H9 (cell line): ENCODE results near the gene TRMU. TPM values are rescaled to one million over a fixed set of nuclear protein-coding genes. Genes with fewer than 3 reads are reported as not detected.

Source experiments
- DNase-seq: peaks from one replicate; pipeline ENCODE4 v3.0.0-alpha.2; 2017
- H2AFZ ChIP-seq: one replicate; pipeline ENCODE4 v1.6.1; 2013; ENCODE audit warnings: mild to moderate bottlenecking, low read length, control low read depth, moderate library complexity
- H2AK5ac ChIP-seq: 2 replicates; pipeline ENCODE4 v1.6.1; 2013; ENCODE audit warnings: low read length, control low read depth, mixed read lengths; ENCODE audit not compliant: insufficient read length
- H2BK120ac ChIP-seq: one replicate; pipeline ENCODE4 v1.6.1; 2013; ENCODE audit warnings: low read depth, mild to moderate bottlenecking, low read length, control low read depth, inconsistent platforms; ENCODE audit not compliant: poor library complexity, severe bottlenecking
- H2BK12ac ChIP-seq: 2 replicates; pipeline ENCODE4 v1.6.1; 2013; ENCODE audit warnings: low read length, control low read depth, mixed read lengths, low read depth; ENCODE audit not compliant: insufficient read length
- H2BK15ac ChIP-seq: 2 replicates; pipeline ENCODE4 v1.6.1; 2013; ENCODE audit warnings: low read depth, low read length, control low read depth
- H2BK20ac ChIP-seq: one replicate; pipeline ENCODE4 v1.6.1; 2013; ENCODE audit warnings: low read depth, mild to moderate bottlenecking, low read length, control low read depth, inconsistent platforms; ENCODE audit not compliant: poor library complexity, severe bottlenecking
- H2BK5ac ChIP-seq: 2 replicates; pipeline ENCODE4 v1.6.1; 2013; ENCODE audit warnings: low read length, control low read depth, mixed read lengths; ENCODE audit not compliant: insufficient read length
- H3K14ac ChIP-seq: 2 replicates; pipeline ENCODE4 v1.6.1; 2013; ENCODE audit warnings: low read length, control low read depth; ENCODE audit not compliant: insufficient read depth
- H3K18ac ChIP-seq: 2 replicates; pipeline ENCODE4 v1.6.1; 2013; ENCODE audit warnings: low read depth, mild to moderate bottlenecking, mixed read lengths, low read length, control low read depth; ENCODE audit not compliant: insufficient read length
- H3K23ac ChIP-seq: 2 replicates; pipeline ENCODE4 v1.6.1; 2013; ENCODE audit warnings: low read length, control low read depth, mixed read lengths, low read depth; ENCODE audit not compliant: insufficient read length
- H3K23me2 ChIP-seq: 2 replicates; pipeline ENCODE4 v1.6.1; 2013; ENCODE audit warnings: low read depth, mild to moderate bottlenecking, mixed read lengths, low read length, control low read depth; ENCODE audit not compliant: insufficient read length, poor library complexity, severe bottlenecking
- H3K27ac ChIP-seq: 2 replicates; pipeline ENCODE4 v1.5.1; 2013; ENCODE audit warnings: low read length, control low read depth, mixed read lengths, low read depth; ENCODE audit not compliant: insufficient read length
- H3K27me3 ChIP-seq: 2 replicates; pipeline ENCODE4 v1.6.1; 2013; ENCODE audit warnings: low read length, control low read depth, inconsistent platforms; ENCODE audit not compliant: insufficient read depth
- H3K4ac ChIP-seq: 2 replicates; pipeline ENCODE4 v1.6.1; 2013; ENCODE audit warnings: low read depth, mild to moderate bottlenecking, control low read depth, inconsistent platforms, low read length, moderate library complexity
- H3K4me1 ChIP-seq: 2 replicates; pipeline ENCODE4 v1.6.1; 2013; ENCODE audit warnings: low read length, control low read depth, inconsistent platforms; ENCODE audit not compliant: insufficient read depth
- H3K4me2 ChIP-seq: 2 replicates; pipeline ENCODE4 v1.6.1; 2013; ENCODE audit warnings: low read length, control low read depth, mixed read lengths; ENCODE audit not compliant: insufficient read length, insufficient read depth
- H3K56ac ChIP-seq: 2 replicates; pipeline ENCODE4 v1.6.1; 2013; ENCODE audit warnings: low read depth, mild to moderate bottlenecking, mixed read lengths, low read length, control low read depth; ENCODE audit not compliant: insufficient read length
- H3K79me1 ChIP-seq: 2 replicates; pipeline ENCODE4 v1.6.1; 2013; ENCODE audit warnings: low read depth, mild to moderate bottlenecking, moderate library complexity, low read length, control low read depth, inconsistent platforms; ENCODE audit not compliant: insufficient read depth, poor library complexity, severe bottlenecking
- H3K79me2 ChIP-seq: 2 replicates; pipeline ENCODE4 v1.6.1; 2013; ENCODE audit warnings: low read length, control low read depth, inconsistent platforms; ENCODE audit not compliant: insufficient read depth
- H3K9ac ChIP-seq: 2 replicates; pipeline ENCODE4 v1.6.1; 2013; ENCODE audit warnings: low read length, control low read depth, mixed read lengths; ENCODE audit not compliant: insufficient read length; ENCODE audit errors: extremely low read depth
- H3K9me3 ChIP-seq: one replicate; pipeline ENCODE4 v1.6.1; 2013; ENCODE audit warnings: low read depth, low read length, inconsistent platforms; ENCODE audit not compliant: control insufficient read depth
- H3T11ph ChIP-seq: one replicate; pipeline ENCODE4 v1.6.1; 2013; ENCODE audit warnings: mild to moderate bottlenecking, low read length, control low read depth, inconsistent platforms
- H4K20me1 ChIP-seq: one replicate; pipeline ENCODE4 v1.6.1; 2013; ENCODE audit not compliant: control insufficient read depth, insufficient read length, insufficient read depth
- H4K5ac ChIP-seq: 2 replicates; pipeline ENCODE4 v1.6.1; 2013; ENCODE audit warnings: low read depth, mild to moderate bottlenecking, mixed read lengths, low read length, control low read depth; ENCODE audit not compliant: insufficient read length
- H4K8ac ChIP-seq: replicated peaks from 2 replicates; pipeline ENCODE4 v1.6.1; 2013; ENCODE audit warnings: low read length, control low read depth, mixed read lengths, low read depth; ENCODE audit not compliant: insufficient read length
- H4K91ac ChIP-seq: 2 replicates; pipeline ENCODE4 v1.6.1; 2013; ENCODE audit warnings: low read depth, mild to moderate bottlenecking, moderate library complexity, mixed read lengths, low read length, control low read depth; ENCODE audit not compliant: insufficient read length
- H3K27ac Mint-ChIP-seq, 3 experiments: 2 replicates in 2 of 3; 3 replicates in 1 of 3; pipeline ENCODE4 v1.8.0; 2020 to 2021; ENCODE audit warnings: mixed read lengths in 3 of 3, mild to moderate bottlenecking in 1 of 3, moderate library complexity in 1 of 3
- H3K27me3 Mint-ChIP-seq: 2 replicates; pipeline ENCODE4 v1.8.0; 2021; ENCODE audit warnings: low read depth, mild to moderate bottlenecking, moderate library complexity, mixed read lengths
- H3K36me3 Mint-ChIP-seq, 3 experiments: 2 replicates in 2 of 3; 3 replicates in 1 of 3; pipeline ENCODE4 v1.8.0; 2020 to 2021; ENCODE audit warnings: low read depth in 3 of 3, mixed read lengths in 3 of 3; ENCODE audit not compliant: insufficient read depth in 1 of 3
- H3K4me1 Mint-ChIP-seq, 2 experiments: 2 replicates each; pipeline ENCODE4 v1.8.0; 2020; ENCODE audit warnings: mixed read lengths in 2 of 2
- H3K4me3 Mint-ChIP-seq, 2 experiments: 2 replicates in 1 of 2; 3 replicates in 1 of 2; pipeline ENCODE4 v1.8.0; 2020 to 2021; ENCODE audit warnings: mild to moderate bottlenecking in 2 of 2, mixed read lengths in 2 of 2, moderate library complexity in 1 of 2
- H3K9me3 Mint-ChIP-seq, 2 experiments: 2 replicates in 1 of 2; 3 replicates in 1 of 2; pipeline ENCODE4 v1.8.0; 2020; ENCODE audit warnings: mild to moderate bottlenecking in 2 of 2, mixed read lengths in 2 of 2, moderate library complexity in 1 of 2
- CTCF ChIP-seq: fragments of 200-600 bp; sonication (generic); conservative IDR thresholded peaks from 3 replicates; pipeline ENCODE4 v1.8.0; 2021; ENCODE audit warnings: antibody characterized with exemption, mild to moderate bottlenecking
- WGBS: extraction: QIAGEN DNeasy Blood & Tissue Kit; methylation state at CpG from one replicate; pipeline ENCODE4 v1.1.7; 2013; ENCODE audit warnings: missing lambda C conversion rate, low lambda C conversion rate, mixed read lengths; ENCODE audit not compliant: insufficient read length; ENCODE audit errors: extremely low coverage; 5-methylcytosine and 5-hydroxymethylcytosine counted together
- total RNA-seq: library from RNA; stranded (reverse); gene quantifications from 2 replicates; pipeline ENCODE4 v1.2.1, GENCODE V29; 2021

The TRMU gene
- total RNA-seq, 1 experiment from 2014 or later: 86.3 TPM

DNA sequence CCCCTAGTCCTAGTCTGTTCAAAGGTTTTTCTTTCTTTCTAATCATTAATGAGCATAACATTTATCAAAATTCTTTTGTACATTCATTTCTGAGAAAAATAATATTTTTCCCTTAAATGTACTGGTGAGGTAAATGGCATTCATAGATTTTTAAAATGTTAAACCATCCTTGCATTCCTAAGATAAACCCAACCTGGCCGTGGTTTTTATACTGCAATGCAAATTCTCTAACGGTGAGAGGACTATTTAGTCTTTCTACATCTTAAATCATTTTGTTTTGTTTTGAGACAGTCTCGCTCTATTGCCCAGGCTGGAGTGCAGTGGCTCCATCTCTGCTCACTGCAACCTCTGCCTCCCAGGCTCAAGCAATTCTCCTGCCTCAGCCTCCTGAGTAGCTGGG is 40.6 kb downstream of the TRMU start:
- Mint-ChIP-seq H3K27me3 (no peaks in the 10 kb centered on the region), H3K4me1 (peaks cover 40 to 44% of the 10 kb centered on the region in 2 experiments), H3K36me3 (peaks cover 14 to 33% (median 22%) of the 10 kb centered on the region in 3 experiments), H3K27ac (no peak overlapping the region), H3K4me3 (no peak overlapping the region), H3K9me3 (peaks cover 5 to 7% of the 10 kb centered on the region in 2 experiments; a peak in 2 of 5 replicates)
- Histone ChIP-seq H2BK12ac (no peak overlapping the region), H3K27me3 (no peaks in the 10 kb centered on the region), H3K4me1 (peaks cover 6% of the 10 kb centered on the region; the same call in 1 of the 2 replicates), H3K9ac (no peak overlapping the region), H3K79me1 (no peaks in the 10 kb centered on the region), H3K27ac (no peak overlapping the region), H3K4me2 (no peak overlapping the region), H2BK15ac (no peak overlapping the region), H3K23ac (no peak overlapping the region), H3K56ac (no peak overlapping the region), H3K79me2 (no peaks in the 10 kb centered on the region), H3K9me3 (no peaks in the 10 kb centered on the region), H4K5ac (no peak overlapping the region), H2AK5ac (no peak overlapping the region), H3K23me2 (peaks cover 4% of the 10 kb centered on the region), H3T11ph (no peak overlapping the region), H4K8ac (no peak overlapping the region), H4K20me1 (peaks cover 2% of the 10 kb centered on the region), H2BK120ac (no peak overlapping the region), H3K18ac (no peak overlapping the region), H2AFZ (no peak overlapping the region), H4K91ac (no peak overlapping the region), H2BK5ac (no peak overlapping the region), H3K14ac (no peak overlapping the region), H2BK20ac (no peak overlapping the region), H3K4ac (no peak overlapping the region)
- no peak for DNase-seq
- TF ChIP-seq CTCF: no peak
- WGBS: no CpG with 5 or more reads among the region's 3 CpGs
